ENCODE results near the gene PKD1. TPM values are rescaled to one million over a fixed set of nuclear protein-coding genes. Genes with fewer than 3 reads are reported as not detected.

Gene PKD1
- total RNA-seq, 2 experiments from 2014 or later, result 63.3 to 68.9 TPM

GRCh38 chr16:2082983-2083364, 52.7 kb downstream of the PKD1 start:
- CTCF ChIA-PET, result no interaction called here
- no peaks in the 10 kb centered on the region for H3K9me3 Mint-ChIP-seq
- H3K4me1 Mint-ChIP-seq (ENCODE audit: low read depth), result no peaks in the 10 kb centered on the region
- H3K27ac Mint-ChIP-seq, result no peak overlapping the region
- no peak for DNase-seq
- intact Hi-C loops (cut with micrococcal nuclease), result no loop called here
- H3K36me3 Mint-ChIP-seq (ENCODE audit: low read depth), result no peaks in the 10 kb centered on the region
- H3K27me3 Mint-ChIP-seq (ENCODE audit: low read depth), result no peaks in the 10 kb centered on the region
- H3K4me3 Mint-ChIP-seq, result no peak overlapping the region

GRCh38 chr16:2082171-2082982, 53.3 kb downstream of the PKD1 start:
- no peak overlapping the region for H3K27ac Mint-ChIP-seq
- H3K4me3 Mint-ChIP-seq, result no peak overlapping the region
- H3K27me3 Mint-ChIP-seq (ENCODE audit: low read depth), result no peaks in the 10 kb centered on the region
- CTCF ChIA-PET, result no interaction called here
- intact Hi-C loops (cut with micrococcal nuclease), result no loop called here
- H3K9me3 Mint-ChIP-seq, result no peaks in the 10 kb centered on the region
- DNase-seq, result no peak
- no peaks in the 10 kb centered on the region for H3K4me1 Mint-ChIP-seq (ENCODE audit: low read depth)
- no peaks in the 10 kb centered on the region for H3K36me3 Mint-ChIP-seq (ENCODE audit: low read depth)

- H3K36me3 Mint-ChIP-seq (ENCODE audit: low read depth), result no peaks in the 10 kb centered on the region
- H3K9me3 Mint-ChIP-seq, result no peaks in the 10 kb centered on the region
- H3K4me3 Mint-ChIP-seq, result no peak overlapping the region
- H3K4me1 Mint-ChIP-seq (ENCODE audit: low read depth), result no peaks in the 10 kb centered on the region
- CTCF ChIA-PET, result no interaction called here
- H3K27ac Mint-ChIP-seq, result no peak overlapping the region
- DNase-seq, result no peak
- no peaks in the 10 kb centered on the region for H3K27me3 Mint-ChIP-seq (ENCODE audit: low read depth)
- intact Hi-C loops (cut with micrococcal nuclease), result no loop called here
Observed at GRCh38 chr16:2081201-2082084, 54.3 kb downstream of the PKD1 start.

- CTCF ChIA-PET, result no interaction called here
- no peak for DNase-seq
- H3K27ac Mint-ChIP-seq, result no peak overlapping the region
- no peaks in the 10 kb centered on the region for H3K27me3 Mint-ChIP-seq (ENCODE audit: low read depth)
- H3K4me3 Mint-ChIP-seq, result no peak overlapping the region
- H3K4me1 Mint-ChIP-seq (ENCODE audit: low read depth), result no peaks in the 10 kb centered on the region
- no peaks in the 10 kb centered on the region for H3K36me3 Mint-ChIP-seq (ENCODE audit: low read depth)
- intact Hi-C loops (cut with micrococcal nuclease), result no loop called here
- no peaks in the 10 kb centered on the region for H3K9me3 Mint-ChIP-seq
Observed at GRCh38 chr16:2079991-2080390, 55.7 kb downstream of the PKD1 start.

- Mint-ChIP-seq H3K27me3 (ENCODE audit: low read depth) (no peaks in the 10 kb centered on the region), H3K4me3 (no peak overlapping the region)
Observed at GRCh38 chr16:2079311-2079800, 56.3 kb downstream of the PKD1 start.

GRCh38 chr16:2078691-2079090, 57.0 kb downstream of the PKD1 start:
- CTCF ChIA-PET, result no interaction called here
- Mint-ChIP-seq H3K4me3 (no peak overlapping the region), H3K4me1 (ENCODE audit: low read depth) (no peaks in the 10 kb centered on the region), H3K36me3 (ENCODE audit: low read depth) (peaks cover 3% of the 10 kb centered on the region), H3K27ac (no peak overlapping the region), H3K27me3 (ENCODE audit: low read depth) (no peaks in the 10 kb centered on the region), H3K9me3 (no peaks in the 10 kb centered on the region)
- intact Hi-C loops (cut with micrococcal nuclease), result no loop called here
- DNase-seq, result no peak

More at GRCh38 chr16:2079311-2079800, 56.3 kb downstream of the PKD1 start:
- CTCF ChIA-PET, result no interaction called here
- H3K4me1 Mint-ChIP-seq (ENCODE audit: low read depth), result no peaks in the 10 kb centered on the region
- peaks cover 3% of the 10 kb centered on the region for H3K36me3 Mint-ChIP-seq (ENCODE audit: low read depth)
- no peaks in the 10 kb centered on the region for H3K9me3 Mint-ChIP-seq
- intact Hi-C loops (cut with micrococcal nuclease), result no loop called here
- no peak for DNase-seq
- no peak overlapping the region for H3K27ac Mint-ChIP-seq

GRCh38 chr16:2078096-2078495, 57.6 kb downstream of the PKD1 start:
- DNase-seq, result no peak
- Mint-ChIP-seq H3K9me3 (no peaks in the 10 kb centered on the region), H3K4me3 (no peak overlapping the region), H3K27me3 (ENCODE audit: low read depth) (no peaks in the 10 kb centered on the region), H3K27ac (no peak overlapping the region), H3K36me3 (ENCODE audit: low read depth) (peaks cover 3% of the 10 kb centered on the region), H3K4me1 (ENCODE audit: low read depth) (no peaks in the 10 kb centered on the region)
- intact Hi-C loops (cut with micrococcal nuclease), result no loop called here
- CTCF ChIA-PET, result no interaction called here

GRCh38 chr16:2077696-2078095, 58.0 kb downstream of the PKD1 start:
- H3K9me3 Mint-ChIP-seq, result no peaks in the 10 kb centered on the region
- no peak overlapping the region for H3K4me3 Mint-ChIP-seq
- peaks cover 3% of the 10 kb centered on the region for H3K36me3 Mint-ChIP-seq (ENCODE audit: low read depth)

GRCh38 chr16:2077016-2077415, 58.7 kb downstream of the PKD1 start:
- intact Hi-C loops (cut with micrococcal nuclease), result no loop called here
- no peaks in the 10 kb centered on the region for H3K9me3 Mint-ChIP-seq
- H3K4me1 Mint-ChIP-seq (ENCODE audit: low read depth), result no peaks in the 10 kb centered on the region
- CTCF ChIA-PET, result no interaction called here
- DNase-seq, result no peak
- no peaks in the 10 kb centered on the region for H3K27me3 Mint-ChIP-seq (ENCODE audit: low read depth)
- no peak overlapping the region for H3K27ac Mint-ChIP-seq
- H3K4me3 Mint-ChIP-seq, result no peak overlapping the region
- H3K36me3 Mint-ChIP-seq (ENCODE audit: low read depth), result peaks cover 5% of the 10 kb centered on the region

More at GRCh38 chr16:2077696-2078095, 58.0 kb downstream of the PKD1 start:
- no peak for DNase-seq
- H3K27ac Mint-ChIP-seq, result no peak overlapping the region
- intact Hi-C loops (cut with micrococcal nuclease), result no loop called here
- H3K27me3 Mint-ChIP-seq (ENCODE audit: low read depth), result no peaks in the 10 kb centered on the region
- H3K4me1 Mint-ChIP-seq (ENCODE audit: low read depth), result no peaks in the 10 kb centered on the region
- CTCF ChIA-PET, result no interaction called here

- CTCF ChIA-PET, result no interaction called here
- no peaks in the 10 kb centered on the region for H3K27me3 Mint-ChIP-seq (ENCODE audit: low read depth)
- DNase-seq, result no peak
- H3K4me1 Mint-ChIP-seq (ENCODE audit: low read depth), result no peaks in the 10 kb centered on the region
- H3K27ac Mint-ChIP-seq, result no peak overlapping the region
- intact Hi-C loops (cut with micrococcal nuclease), result no loop called here
- no peaks in the 10 kb centered on the region for H3K9me3 Mint-ChIP-seq
- no peak overlapping the region for H3K4me3 Mint-ChIP-seq
- peaks cover 6% of the 10 kb centered on the region for H3K36me3 Mint-ChIP-seq (ENCODE audit: low read depth)
Observed at GRCh38 chr16:2076072-2076865, 59.4 kb downstream of the PKD1 start.

- Mint-ChIP-seq H3K4me1 (ENCODE audit: low read depth) (no peaks in the 10 kb centered on the region), H3K9me3 (no peaks in the 10 kb centered on the region), H3K4me3 (no peak overlapping the region), H3K27ac (no peak overlapping the region), H3K36me3 (ENCODE audit: low read depth) (peaks cover 6% of the 10 kb centered on the region), H3K27me3 (ENCODE audit: low read depth) (no peaks in the 10 kb centered on the region)
- no peak for DNase-seq
- CTCF ChIA-PET, result no interaction called here
- intact Hi-C loops (cut with micrococcal nuclease), result no loop called here
Observed at GRCh38 chr16:2075631-2076030, 60.1 kb downstream of the PKD1 start.

- intact Hi-C loops (cut with micrococcal nuclease), result no loop called here
- CTCF ChIA-PET, result no interaction called here
- Mint-ChIP-seq H3K36me3 (ENCODE audit: low read depth) (peaks cover 9% of the 10 kb centered on the region), H3K27ac (no peak overlapping the region), H3K4me1 (ENCODE audit: low read depth) (no peaks in the 10 kb centered on the region), H3K4me3 (no peak overlapping the region), H3K27me3 (ENCODE audit: low read depth) (no peaks in the 10 kb centered on the region), H3K9me3 (no peaks in the 10 kb centered on the region)
- no peak for DNase-seq
Observed at GRCh38 chr16:2074071-2074470, 61.6 kb downstream of the PKD1 start.
